ENCODE measurements around the gene PDK2. TPM values are rescaled to one million over a fixed set of nuclear protein-coding genes. Genes with fewer than 3 reads are reported as not detected.

PDK2 gene
- total RNA-seq, 1 donor from 2014 or later = 12.6 TPM

GRCh38 chr17:50056217-50056960, 38.8 kb upstream of the PDK2 start:
- no peaks in the 10 kb centered on the region for H3K9me3 ChIP-seq (ENCODE audit: low read depth)
- H3K27ac ChIP-seq = no peak overlapping the region
- H3K27me3 ChIP-seq = peaks cover 50% of the 10 kb centered on the region
- H3F3A ChIP-seq (ENCODE audit: low read depth) = peaks cover 30% of the 10 kb centered on the region
- H2AFZ ChIP-seq (replicated peaks) = peak overlapping the region; percentile 86
- H3K79me2 ChIP-seq (ENCODE audit: low read depth) = no peaks in the 10 kb centered on the region
- TF ChIP-seq CTCF (IDR thresholded peaks at IDR 0.05) (peak; percentile 58), EZH2phosphoT487 (IDR thresholded peaks at IDR 0.05) (no peak), EZH2 (IDR thresholded peaks at IDR 0.05) (peak; percentile 68)
- no peak overlapping the region for H3K27ac Mint-ChIP-seq
- DNase-seq (ENCODE audit: low spot score) = peak; percentile 93
- H3K36me3 ChIP-seq = no peaks in the 10 kb centered on the region
- H3K36me3 Mint-ChIP-seq = no peaks in the 10 kb centered on the region
- peaks cover 9% of the 10 kb centered on the region for H3K4me1 ChIP-seq
- peaks cover 28% of the 10 kb centered on the region for H3K27me3 Mint-ChIP-seq (ENCODE audit: insufficient read depth, low read depth)
- H3K9ac ChIP-seq = no peak overlapping the region
- H3K4me3 ChIP-seq = peak overlapping the region; percentile 82
- H3K4me2 ChIP-seq = peak overlapping the region; percentile 96
- H4K20me1 ChIP-seq (ENCODE audit: low read depth) = peaks cover 4% of the 10 kb centered on the region
- peak overlapping the region; percentile 91 for H3K4me3 Mint-ChIP-seq
- no peaks in the 10 kb centered on the region for H3K9me3 Mint-ChIP-seq
- peaks cover 32% of the 10 kb centered on the region for H3K4me1 Mint-ChIP-seq

GRCh38 chr17:50056961-50057330, 38.2 kb upstream of the PDK2 start:
- Histone ChIP-seq H3K4me2 (peak overlapping the region; percentile 96), H3F3A (ENCODE audit: low read depth) (peaks cover 30% of the 10 kb centered on the region), H2AFZ (replicated peaks) (no peak overlapping the region), H3K27me3 (peaks cover 50% of the 10 kb centered on the region), H3K79me2 (ENCODE audit: low read depth) (no peaks in the 10 kb centered on the region), H3K4me3 (peak overlapping the region; percentile 82), H4K20me1 (ENCODE audit: low read depth) (peaks cover 4% of the 10 kb centered on the region), H3K36me3 (no peaks in the 10 kb centered on the region), H3K9ac (no peak overlapping the region), H3K9me3 (ENCODE audit: low read depth) (no peaks in the 10 kb centered on the region), H3K4me1 (peaks cover 9% of the 10 kb centered on the region), H3K27ac (no peak overlapping the region)
- no peaks in the 10 kb centered on the region for H3K36me3 Mint-ChIP-seq
- peaks cover 28% of the 10 kb centered on the region for H3K4me1 Mint-ChIP-seq
- H3K27me3 Mint-ChIP-seq (ENCODE audit: insufficient read depth, low read depth) = peaks cover 28% of the 10 kb centered on the region
- no peaks in the 10 kb centered on the region for H3K9me3 Mint-ChIP-seq
- DNase-seq (ENCODE audit: low spot score) = peak; percentile 49
- TF ChIP-seq CTCF (IDR thresholded peaks at IDR 0.05) = no peak
- TF ChIP-seq EZH2phosphoT487 (IDR thresholded peaks at IDR 0.05) = no peak
- no peak for TF ChIP-seq EZH2 (IDR thresholded peaks at IDR 0.05)
- peak overlapping the region; percentile 87 for H3K4me3 Mint-ChIP-seq
- H3K27ac Mint-ChIP-seq = no peak overlapping the region

GRCh38 chr17:50057521-50057991, 37.6 kb upstream of the PDK2 start:
- H3K4me3 ChIP-seq = no peak overlapping the region
- no peak overlapping the region for H2AFZ ChIP-seq (replicated peaks)
- no peaks in the 10 kb centered on the region for H3K36me3 ChIP-seq
- peaks cover 50% of the 10 kb centered on the region for H3K27me3 ChIP-seq
- H3K27ac Mint-ChIP-seq = no peak overlapping the region
- H3K9me3 ChIP-seq (ENCODE audit: low read depth) = no peaks in the 10 kb centered on the region
- no peak for TF ChIP-seq EZH2 (IDR thresholded peaks at IDR 0.05)
- TF ChIP-seq CTCF (IDR thresholded peaks at IDR 0.05) = no peak
- TF ChIP-seq EZH2phosphoT487 (IDR thresholded peaks at IDR 0.05) = no peak
- H3K4me2 ChIP-seq = no peak overlapping the region
- DNase-seq (ENCODE audit: low spot score) = no peak
- H3K79me2 ChIP-seq (ENCODE audit: low read depth) = no peaks in the 10 kb centered on the region
- peaks cover 26% of the 10 kb centered on the region for H3K4me1 Mint-ChIP-seq
- no peaks in the 10 kb centered on the region for H3K36me3 Mint-ChIP-seq
- no peak overlapping the region for H3K9ac ChIP-seq
- peaks cover 4% of the 10 kb centered on the region for H4K20me1 ChIP-seq (ENCODE audit: low read depth)
- peaks cover 9% of the 10 kb centered on the region for H3K4me1 ChIP-seq
- peaks cover 30% of the 10 kb centered on the region for H3F3A ChIP-seq (ENCODE audit: low read depth)
- H3K27me3 Mint-ChIP-seq (ENCODE audit: insufficient read depth, low read depth) = peaks cover 26% of the 10 kb centered on the region
- H3K27ac ChIP-seq = no peak overlapping the region
- H3K4me3 Mint-ChIP-seq = peak overlapping the region; percentile 87
- no peaks in the 10 kb centered on the region for H3K9me3 Mint-ChIP-seq

Measured in neural progenitor cell (in vitro differentiated cells).